Fibroblast of mammary gland (primary cell): ENCODE results near the gene ZHX3.

Experiments
- DNase-seq: peaks from one replicate; pipeline ENCODE4 v3.0.0-alpha.2; 2010; ENCODE audit warnings: low read depth
- H3K4me3 ChIP-seq: 2 replicates; pipeline ENCODE4 v1.5.1; 2011; ENCODE audit warnings: low read depth, mild to moderate bottlenecking, low read length, moderate library complexity; ENCODE audit not compliant: control insufficient read depth
- CTCF ChIP-seq: conservative IDR thresholded peaks from 2 replicates; pipeline ENCODE4 v1.5.1; 2011; ENCODE audit warnings: low read depth, low read length, inconsistent platforms; ENCODE audit not compliant: control insufficient read depth, insufficient read depth

The ZHX3 gene

DNA sequence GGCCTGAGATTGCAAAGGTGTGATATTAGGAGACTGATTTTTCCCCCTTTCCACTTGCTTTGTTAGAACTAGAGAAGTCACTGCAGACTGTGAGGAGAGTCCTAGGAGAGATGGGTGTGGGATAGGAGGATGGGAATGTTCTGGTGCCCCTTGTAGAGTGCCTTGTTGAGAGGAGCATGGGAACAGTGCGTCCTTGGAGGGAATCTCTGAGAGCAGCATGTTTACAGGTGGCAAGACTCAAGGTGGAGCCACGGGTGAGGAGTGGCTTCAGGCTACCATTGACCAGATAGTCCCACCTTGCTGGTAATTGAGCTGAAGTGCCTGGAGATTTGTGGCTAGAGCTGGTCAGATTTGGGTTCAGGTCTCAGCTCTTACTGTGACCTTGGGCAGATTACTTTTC lies 174.2 kb downstream of the ZHX3 start:
- TF ChIP-seq CTCF: no peak
- H3K4me3 ChIP-seq: no peak overlapping the region
- no peak for DNase-seq

DNA sequence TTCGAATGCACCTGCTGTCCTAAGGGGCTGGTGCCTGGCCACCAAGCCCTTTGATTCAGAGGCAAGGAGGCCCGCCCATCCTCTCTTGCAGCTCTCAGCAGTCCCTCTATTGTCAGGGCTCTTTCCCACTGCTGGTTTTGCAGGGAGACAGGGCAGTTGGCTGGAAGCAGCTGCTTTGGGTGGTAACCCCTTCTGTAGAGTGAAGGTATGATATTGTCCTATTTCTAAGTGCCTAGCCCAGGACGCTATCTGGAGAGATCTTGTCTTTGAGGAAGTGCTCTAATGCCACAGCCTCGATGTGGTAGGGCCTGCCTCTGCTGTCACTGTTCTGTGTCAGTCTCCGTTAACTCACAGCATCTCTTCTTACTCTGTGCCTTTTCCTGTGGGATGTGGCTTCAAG lies 174.6 kb downstream of the ZHX3 start:
- no peak for DNase-seq
- H3K4me3 ChIP-seq: no peak overlapping the region
- no peak for TF ChIP-seq CTCF

GRCh38 chr20:41142245-41142644 lies 175.3 kb downstream of the ZHX3 start:
- no peak for TF ChIP-seq CTCF
- no peak overlapping the region for H3K4me3 ChIP-seq

DNA sequence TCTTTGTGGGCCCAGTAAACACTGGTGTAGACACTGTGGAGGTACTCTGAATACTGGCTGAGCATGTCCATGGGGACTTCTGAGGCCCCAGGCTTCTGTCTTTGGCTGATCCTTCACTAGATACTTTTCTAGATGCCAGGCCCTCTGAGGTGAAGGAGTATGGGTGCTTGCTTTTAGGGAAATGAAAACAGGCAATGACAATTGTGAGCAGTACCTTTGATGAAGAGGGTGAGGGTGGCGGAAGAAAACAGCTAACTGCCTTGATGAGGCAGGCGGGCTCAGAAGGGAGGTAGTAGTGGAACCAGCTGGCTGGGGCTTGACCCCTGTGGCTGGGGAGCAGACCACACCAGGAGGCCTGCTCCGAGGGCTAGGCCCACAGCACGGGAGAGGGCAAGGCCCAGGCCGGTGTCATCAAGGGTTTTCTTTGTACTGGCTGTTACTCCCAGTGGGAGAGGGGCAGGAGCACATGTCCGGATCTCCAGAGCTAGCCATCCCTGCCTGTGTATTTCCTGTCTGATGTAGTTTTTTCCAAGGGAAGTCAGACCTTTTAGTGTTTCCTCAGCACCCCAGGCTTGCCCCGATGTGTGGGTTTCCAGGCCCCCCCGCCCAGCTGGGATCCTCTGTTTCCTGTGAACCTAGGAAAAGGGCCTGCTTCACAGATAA lies 176.2 kb downstream of the ZHX3 start:
- peak; percentile 43 for DNase-seq
- no peak for TF ChIP-seq CTCF

More at GRCh38 chr20:41142245-41142644, 175.3 kb downstream of the ZHX3 start:
- no peak for DNase-seq

GRCh38 chr20:41140226-41141133 lies 177.1 kb downstream of the ZHX3 start:
- TF ChIP-seq CTCF: no peak
- DNase-seq: no peak
- no peak overlapping the region for H3K4me3 ChIP-seq

More for the DNA sequence above, 176.2 kb downstream of the ZHX3 start:
- no peak overlapping the region for H3K4me3 ChIP-seq

- no peak for DNase-seq
- TF ChIP-seq CTCF: no peak
- peak overlapping the region; percentile 71 for H3K4me3 ChIP-seq
Observed at GRCh38 chr20:41139227-41140093, 178.1 kb downstream of the ZHX3 start.
